Stimulated activated CD8-positive, alpha-beta memory T cell treated with anti-CD3 and anti-CD28 coated beads, Interleukin-4, amount 100 ng/mL, for 1 hour (primary cell): ENCODE data around the gene RTCB.
"Not testable (repeated sequence)": the region's sequence is repeated elsewhere in the genome, so short reads cannot be mapped to it uniquely, and the experiment has no call there.

Source experiments
- DNase-seq, 2 donors: peaks; one replicate each; pipeline ENCODE4 v3.0.0-alpha.2; 2020; ENCODE audit warnings: low read depth in 2 of 2, low spot score in 1 of 2

RTCB gene

DNA sequence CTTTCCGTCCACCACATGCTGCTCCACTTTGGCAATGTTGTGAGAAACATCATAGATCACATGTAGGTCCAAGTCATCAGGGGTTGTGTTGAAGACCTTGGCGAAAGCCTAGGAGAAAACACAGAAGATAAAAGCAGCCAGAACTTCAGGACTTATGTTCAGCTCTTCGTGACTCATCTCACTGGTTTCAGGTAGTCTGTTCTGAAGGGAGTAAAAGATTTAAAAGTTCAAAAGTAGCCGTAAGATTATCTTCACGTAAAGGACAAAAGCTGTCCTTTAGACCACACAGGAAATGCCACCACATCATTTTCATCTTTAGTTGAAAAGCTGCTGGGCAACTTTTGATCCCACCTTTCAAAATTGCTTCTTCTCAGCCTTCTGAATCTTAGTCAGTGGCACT is 16.9 kb downstream of the RTCB start:
- DNase-seq = no peak

DNA sequence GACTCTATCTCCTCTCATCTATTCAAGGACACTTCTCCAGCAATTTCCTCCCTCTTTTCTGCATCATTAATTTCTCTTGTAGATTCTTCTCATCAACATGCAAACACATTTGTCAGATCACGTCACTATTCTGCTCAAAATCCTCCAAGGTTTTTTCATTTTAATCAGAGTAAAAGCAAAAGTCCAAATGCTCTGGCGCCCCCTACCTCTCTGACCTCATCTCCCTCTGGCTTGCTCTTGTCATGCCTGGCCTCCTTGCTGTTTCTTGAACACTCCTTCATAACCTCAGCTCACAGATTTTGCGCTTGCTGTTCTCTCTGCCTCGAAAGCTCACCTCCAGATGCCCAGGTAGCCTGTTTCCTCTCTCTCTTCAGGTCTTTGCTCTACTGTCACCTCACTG is 22.4 kb downstream of the RTCB start:
- no peak for DNase-seq

DNA sequence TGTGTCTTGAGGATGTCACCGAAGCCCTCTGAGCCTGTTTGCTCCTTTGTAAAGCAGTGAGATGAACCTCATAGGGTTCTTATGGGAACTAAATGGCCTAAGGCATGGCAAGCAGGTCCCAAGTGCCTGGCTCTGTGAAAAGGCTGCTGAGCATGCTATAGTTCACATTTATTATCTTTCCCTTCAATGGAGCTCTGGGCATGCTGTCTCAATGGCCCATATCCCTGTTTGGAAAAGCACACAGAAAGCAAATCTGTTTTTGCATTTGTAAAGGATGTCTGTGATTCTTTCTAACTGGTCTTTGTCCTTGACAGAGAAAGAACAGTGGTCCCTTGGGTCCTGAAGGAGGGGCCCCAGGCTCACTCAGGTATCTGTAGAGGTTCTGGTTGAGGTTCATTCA is 26.4 kb downstream of the RTCB start:
- no peak for DNase-seq

DNA sequence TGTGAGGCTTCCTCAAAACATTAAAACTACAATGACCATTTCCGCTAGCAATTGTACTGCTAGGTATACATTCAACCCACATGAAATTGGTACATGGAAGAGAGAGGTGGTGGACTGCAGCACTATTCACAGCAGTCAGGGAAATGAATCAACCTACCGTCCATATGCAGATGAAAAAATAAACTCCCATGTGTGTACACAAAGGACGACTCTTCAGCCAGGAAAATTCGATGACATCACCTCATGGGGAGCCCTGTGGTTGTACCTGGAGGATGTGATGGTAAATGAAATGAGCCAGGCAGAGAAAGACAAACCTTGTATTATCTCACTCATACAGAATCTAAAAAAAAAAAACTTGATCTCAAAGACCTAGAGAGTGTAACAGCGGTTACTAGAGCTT is 31.1 kb downstream of the RTCB start:
- DNase-seq = no peak

DNA sequence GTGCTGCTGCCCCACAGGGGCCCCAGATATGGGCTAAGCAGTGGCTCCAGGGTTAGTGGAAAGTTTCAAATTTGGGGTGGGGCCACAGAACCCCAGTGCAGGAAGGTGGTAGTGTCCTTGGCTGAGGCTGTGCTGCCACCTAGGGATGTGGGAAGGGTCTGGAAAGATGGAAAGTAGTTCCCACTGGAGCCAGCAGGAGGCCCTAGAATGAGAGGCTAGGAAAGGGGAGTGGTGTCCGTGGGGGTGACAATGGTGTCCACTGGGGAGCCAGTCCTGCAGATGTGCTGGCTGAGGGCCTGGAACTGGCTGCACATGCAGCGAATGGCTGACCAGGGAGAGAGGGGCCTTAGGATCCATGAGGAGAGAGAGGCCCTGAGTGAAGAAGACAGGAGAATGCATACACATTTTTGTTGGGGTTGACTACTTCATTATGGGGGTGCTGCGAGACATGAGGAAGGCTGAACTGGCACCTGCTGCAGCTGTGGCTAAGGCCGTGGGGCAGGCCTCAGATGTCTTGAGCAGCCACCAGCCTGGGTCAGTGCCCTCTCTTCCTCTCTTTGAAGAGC is 33.3 kb downstream of the RTCB start:
- DNase-seq = no peak

DNA sequence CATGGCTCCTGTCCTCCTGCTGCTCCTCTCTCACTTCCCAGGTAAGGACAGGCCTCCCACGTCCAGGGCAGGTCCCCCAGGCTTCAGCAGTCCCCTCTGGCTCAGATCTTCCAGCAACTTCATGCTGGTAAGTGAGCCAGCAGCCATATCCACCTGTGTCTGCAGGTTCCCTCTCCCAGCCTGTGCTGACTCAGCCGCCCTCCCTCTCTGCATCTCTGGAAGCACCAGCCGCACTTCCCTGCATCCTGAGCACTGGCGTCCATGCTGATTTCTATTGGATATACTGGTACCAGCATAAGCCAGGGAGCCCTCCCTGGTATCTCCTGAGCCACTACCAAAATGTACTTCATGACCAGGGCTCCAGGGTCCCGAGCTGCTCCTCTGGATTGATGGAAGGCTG is 35.4 kb downstream of the RTCB start:
- no peak for DNase-seq

DNA sequence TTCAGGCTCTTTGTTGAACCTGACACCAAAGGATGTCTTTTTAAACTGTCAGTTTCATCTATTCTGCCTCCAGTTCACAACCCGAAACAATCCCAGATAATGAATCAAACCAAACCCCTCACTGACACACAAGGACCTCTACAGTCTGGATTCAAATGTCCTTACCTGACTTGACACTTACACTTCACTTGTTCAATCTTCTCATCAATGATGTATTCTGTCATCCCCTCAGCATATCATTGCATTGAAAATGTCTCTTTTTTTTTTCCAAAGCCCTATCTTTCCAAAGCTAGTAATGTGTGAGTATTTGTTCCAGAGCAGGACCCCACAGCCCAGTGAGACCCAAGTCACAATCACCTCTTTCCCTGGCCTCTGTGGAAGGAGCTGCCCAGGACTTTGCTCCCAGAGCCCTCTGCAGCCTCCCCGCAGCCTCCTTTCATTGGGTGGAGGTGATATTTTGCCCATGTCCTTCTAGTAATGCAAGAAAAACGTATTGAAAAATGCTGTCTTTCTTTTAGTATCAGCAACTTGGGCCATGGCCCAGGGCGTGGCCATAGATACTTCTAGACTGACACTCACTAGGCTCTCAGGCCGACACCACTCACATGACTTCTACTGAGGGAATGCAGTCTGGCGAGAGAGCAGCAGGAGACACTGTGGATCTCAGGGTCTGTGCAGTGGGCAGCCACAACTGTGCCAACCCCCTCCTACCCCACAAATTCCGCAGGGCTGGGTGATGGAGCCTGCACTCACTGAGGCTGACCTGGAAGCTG is 36.2 kb downstream of the RTCB start:
- no peak for DNase-seq

DNA sequence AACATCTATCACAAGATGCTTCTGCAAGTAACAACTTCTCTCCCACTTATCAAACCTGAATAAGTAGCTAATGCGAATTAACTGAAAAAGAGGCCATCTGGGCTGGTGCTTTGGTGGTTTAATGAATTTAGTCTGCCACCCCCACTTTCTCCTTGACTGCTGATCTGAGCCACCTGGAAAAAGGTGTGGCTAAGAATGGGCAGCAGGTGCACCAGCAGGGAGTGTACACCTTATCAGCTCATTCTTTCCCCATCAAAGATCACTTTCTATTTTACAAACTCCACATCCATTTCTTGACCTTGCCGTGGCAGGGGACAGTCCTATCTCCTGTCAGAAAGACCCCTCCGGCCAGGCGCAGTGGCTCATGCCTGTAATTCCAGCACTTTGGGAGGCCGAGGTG is 47.8 kb downstream of the RTCB start:
- no peak for DNase-seq

DNA sequence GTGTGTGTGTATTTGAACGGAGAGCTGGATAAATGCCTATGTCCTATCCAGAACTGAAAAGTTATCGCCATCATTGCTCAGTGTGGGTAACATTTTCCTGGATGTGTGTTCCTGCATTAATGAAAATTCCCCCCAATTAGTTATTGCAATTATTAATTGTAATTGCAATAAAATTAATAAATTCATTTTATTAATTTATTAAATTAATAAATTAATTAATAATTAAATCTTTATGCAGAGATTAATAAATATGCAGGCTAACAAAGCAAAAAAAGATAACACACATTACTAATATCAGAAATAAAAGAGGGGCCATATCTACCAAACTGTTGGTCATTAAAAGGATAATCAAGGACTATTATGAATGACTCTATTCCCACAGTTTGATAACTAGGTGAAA is 50.8 kb downstream of the RTCB start:
- DNase-seq = no peak

DNA sequence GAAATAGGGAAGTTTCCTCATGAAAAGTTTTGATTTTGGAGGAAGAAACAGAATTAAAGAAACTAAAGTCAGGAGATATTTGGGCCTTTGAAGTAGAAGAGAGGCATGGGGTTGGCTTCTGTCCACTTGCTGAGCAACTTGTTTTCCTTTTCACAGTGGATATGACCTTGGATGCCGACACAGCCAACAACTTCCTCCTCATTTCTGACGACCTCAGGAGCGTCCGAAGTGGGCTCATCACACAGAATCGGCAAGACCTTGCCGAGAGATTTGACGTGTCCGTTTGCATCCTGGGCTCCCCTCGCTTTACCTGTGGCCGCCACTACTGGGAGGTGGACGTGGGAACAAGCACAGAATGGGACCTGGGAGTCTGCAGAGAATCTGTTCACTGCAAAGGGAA is 52.0 kb downstream of the RTCB start:
- DNase-seq = not testable (repeated sequence)

DNA sequence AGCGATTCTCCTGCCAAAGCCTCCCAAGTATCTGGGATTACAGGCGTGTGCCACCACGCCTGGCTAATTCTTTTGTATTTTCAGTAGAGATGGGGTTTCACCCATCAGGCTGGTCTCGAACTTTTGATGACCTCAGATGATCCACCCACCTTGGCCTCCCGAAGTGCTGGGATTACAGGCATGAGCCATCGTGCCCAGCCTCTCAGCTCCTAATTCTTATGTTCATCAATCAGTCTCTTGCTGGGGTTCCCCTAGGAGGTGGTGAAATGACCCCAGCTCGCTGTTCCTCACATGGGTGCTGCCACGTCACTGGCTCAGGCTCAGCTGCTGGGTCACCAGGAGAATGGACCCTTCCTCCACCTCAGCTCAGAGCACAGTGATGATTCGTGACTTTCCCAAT is 54.5 kb downstream of the RTCB start, which contains the start of gene RFPL3:
Gene RFPL3, plus strand, starts transcription at position 301 of the 400 bp plus-strand sequence. CDS start 205 bp downstream, outside the sequence.
- DNase-seq = not testable (repeated sequence)

DNA sequence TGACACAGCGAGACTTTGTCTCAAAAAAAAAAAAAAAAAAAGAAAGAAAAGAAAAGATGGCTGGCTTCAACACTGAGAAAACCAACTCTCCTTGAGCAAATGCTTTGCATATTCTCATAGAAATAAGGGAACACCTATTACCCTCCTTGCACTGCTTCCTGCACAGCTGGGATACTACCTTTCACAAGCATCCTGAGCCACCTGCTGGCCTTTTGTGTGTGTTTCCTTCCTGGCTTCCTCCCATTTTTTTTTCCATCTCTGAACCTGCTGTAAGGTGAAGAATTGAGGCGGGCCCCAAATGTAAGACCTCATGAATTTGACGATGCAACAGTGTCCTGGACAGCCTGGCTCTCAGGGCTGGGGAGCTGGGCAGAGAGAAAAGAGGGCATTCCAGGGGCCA is 56.3 kb downstream of the RTCB start:
- DNase-seq = no peak

DNA sequence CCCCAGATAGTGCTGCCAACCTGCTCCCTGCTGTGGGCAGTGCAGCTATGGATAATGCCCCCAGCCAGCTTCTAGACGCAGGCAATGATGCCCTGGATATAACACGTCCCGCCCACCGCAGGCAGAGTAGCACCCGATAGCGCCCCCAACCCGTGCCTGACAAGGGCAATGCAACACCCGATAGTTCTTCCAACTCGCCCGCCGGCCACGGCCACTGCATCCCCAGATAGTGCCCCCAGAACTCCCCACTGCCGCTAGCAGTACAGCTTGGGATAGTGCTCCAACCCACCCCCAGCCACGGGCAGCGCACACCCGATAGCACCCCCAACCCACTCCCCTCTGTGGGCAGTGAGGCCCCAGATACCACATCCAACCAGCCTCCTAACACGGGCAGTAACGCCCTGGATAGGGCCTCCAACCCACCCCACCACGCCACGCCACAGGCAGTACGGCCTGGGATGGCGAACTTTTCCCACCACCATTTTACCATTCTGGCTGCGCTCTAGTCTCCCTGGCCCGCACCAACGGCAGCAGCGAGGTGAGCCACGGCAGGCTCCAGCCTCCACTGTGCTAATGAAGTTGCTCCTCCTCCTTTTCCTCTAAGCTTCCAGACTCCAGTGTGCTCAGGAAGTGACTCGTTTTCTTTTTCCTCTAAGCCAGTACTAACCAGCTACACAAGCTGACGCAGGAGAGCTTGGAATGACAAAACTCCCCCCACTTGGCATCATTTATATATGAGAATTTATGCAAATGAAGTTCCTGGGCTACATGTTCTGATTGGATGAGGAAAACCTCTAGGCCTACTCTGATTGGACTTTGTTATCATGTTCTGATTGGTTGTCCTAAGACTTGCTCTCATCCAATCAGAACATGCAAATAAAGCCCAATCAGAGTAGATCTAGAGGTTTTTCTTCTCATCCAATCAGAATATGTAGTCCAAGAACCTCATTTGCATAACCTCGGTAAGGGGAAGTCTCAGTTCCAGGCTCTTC is 57.4 kb downstream of the RTCB start:
- DNase-seq = no peak

DNA sequence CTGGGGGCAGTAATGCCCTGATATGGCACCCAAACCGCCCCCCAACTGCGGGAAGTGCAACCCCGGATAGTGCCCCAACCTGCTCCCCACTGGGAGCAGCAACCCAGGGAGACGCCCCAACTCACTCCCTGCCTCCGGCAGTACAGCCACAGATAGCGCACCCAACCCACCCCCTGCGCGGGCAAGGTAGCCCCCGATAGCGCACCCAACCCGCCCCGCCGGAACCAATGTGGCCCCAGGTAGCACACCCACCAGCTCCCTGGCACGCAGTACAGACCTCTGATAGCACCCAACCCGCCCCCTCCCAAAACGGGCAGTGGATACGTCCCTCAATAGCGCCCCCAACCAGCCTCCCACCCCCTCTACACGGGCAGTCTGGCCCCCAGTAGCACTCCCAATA is 58.2 kb downstream of the RTCB start:
- no peak for DNase-seq

DNA sequence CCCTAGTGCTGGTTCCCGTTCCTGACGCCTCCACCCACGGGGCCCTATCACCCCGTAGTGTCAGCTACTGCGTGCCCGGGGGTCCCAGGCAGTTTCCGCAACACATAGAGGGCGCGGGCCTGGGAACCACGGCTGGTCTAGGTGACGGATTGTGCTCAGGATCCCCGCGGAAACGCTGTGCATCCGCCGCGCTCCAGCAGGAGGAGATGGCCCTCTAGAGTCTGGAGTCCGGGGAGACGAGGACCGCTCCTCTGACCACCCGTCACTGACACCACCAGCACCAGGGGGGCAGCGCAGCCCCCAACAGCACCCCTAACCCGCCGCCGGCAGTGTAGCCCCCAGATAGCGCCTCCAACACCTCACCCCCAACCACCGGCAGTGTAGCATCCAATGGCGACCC is 58.8 kb downstream of the RTCB start:
- DNase-seq = no peak

DNA sequence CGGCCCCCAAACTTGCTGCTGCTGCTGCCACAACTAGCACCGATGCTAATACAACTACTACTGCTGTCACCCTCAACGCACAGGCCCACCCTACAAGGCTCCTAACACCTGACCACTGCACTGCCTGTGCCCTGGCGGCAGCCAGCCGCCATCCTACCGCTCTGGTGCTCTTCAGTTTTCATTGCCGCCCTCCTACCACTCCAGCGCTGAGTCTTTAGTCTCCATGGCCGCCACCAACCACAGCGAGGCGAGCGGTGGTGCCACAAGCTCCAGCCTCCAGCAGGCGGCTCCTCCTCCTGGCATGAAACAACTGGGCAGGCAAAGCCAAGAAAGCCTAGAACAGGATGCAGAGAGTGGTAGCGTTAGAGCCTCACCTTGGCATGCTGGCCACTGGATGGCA is 59.4 kb downstream of the RTCB start:
- no peak for DNase-seq

DNA sequence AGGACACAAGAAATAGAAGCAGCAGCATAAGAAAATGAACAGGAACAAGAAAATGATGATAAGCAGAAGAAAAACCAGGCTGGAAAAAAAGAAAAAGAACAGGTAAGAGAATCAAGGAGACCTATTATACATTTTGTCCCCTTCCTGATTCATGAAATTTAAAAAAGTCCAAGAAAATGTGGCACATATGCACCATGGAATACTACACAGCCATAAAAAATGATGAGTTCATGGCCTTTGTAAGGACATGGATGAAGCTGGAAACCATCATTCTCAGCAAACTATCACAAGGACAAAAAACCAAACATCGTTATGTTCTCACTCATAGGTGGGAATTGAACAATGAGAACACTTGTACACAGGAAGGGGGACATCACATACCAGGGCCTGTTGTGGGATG is 60.2 kb downstream of the RTCB start:
- DNase-seq = not testable (repeated sequence)

DNA sequence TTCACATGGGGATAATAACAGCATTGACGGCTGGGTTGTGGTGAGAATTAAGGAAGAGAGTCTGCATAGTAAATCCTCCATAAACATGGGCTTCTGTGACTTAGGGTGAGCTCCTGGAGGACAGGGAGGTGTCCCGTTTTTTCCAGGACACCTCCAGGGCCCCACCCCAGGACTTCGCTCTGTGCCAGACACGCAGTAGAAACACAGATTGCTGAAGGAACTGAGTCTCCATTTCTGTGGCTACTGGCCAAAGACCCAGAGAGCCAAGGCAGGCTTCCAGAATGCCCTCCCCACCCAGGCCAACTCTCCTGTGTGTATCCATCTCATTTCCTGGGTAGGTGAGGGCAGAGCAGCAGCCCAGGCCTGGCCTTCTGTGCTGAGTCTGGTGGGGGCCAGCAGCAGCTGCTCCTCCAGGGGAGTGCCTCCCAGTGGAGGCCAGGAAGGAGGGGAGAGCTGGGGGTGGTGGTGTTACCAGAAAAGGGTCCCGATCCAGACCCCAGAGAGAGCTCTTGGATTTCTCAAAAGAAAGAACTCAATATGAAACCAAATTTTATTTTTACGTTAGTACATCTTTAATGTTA is 63.9 kb downstream of the RTCB start:
- no peak for DNase-seq

DNA sequence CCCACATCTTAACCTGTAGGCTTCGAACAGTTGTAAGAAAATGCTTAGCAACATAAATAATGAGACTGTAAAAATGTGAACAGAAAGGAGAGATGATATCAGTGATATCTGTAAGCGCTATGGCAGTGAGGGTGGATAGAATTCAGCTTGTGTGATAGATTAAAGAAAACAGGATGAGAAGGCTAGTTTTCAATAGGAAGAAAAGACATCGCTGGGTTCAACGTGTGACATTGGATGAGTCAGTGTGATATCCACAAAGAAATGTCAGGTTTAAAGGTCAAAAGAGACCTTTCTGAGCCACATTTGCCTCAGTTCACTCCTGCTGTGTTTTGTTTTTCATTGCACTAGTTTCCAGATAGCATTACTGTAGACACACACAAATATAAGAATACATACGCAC is 68.1 kb downstream of the RTCB start:
- DNase-seq = no peak

DNA sequence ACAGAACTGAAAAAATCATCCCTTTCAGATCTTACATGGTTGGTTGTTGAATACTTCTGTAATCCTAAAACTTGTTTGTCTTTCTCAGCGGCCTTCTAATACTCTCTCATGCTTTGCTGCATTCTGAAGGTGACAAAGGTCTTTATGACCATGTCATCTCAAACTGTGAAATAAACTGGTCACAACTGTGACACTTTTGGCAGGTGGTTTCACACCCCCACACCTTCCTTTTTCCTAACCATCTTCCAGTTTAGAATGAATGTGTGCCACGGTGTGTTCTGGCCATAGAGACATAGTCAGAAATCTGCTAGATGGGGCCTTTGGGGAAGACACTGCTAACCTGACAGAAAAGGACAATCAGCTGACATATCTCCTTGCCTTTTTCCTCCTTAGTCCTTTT is 69.1 kb downstream of the RTCB start:
- DNase-seq = no peak

DNA sequence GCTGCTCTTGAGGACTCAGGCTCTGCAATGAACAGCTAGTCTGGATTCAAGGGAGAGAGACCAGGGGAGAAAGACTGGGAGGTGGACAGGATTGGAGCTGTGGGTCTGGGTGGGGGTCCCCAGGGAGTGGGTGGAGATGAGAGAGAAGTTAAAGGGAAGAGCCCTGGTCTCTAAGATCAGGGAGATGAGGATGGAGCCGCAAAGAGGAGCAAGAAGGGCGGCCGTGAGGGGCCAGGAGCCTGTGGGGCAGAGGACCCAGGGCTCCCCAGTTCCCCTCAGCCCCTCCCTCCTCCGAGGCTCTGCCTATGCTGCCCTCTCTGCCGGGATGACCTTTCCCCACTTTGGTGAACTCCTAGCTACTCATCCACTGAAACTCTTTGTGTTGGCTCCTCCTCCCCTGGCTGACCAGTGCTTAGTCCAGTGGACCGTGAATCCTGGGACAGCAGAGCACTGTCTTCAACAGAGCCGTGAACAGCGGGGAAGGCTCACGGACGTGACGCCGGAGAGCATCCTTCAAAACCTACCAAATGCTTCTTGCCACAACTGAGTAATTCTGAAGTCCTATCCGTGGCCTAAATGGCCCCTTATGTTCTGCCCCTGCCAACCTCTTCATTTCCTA is 70.8 kb downstream of the RTCB start:
- no peak for DNase-seq
